ENCODE results near the gene IRS1. TPM values are rescaled to one million over a fixed set of nuclear protein-coding genes. Genes with fewer than 3 reads are reported as not detected.

Gene IRS1
- total RNA-seq, 1 experiment from 2014 or later, result 34.4 TPM

DNA sequence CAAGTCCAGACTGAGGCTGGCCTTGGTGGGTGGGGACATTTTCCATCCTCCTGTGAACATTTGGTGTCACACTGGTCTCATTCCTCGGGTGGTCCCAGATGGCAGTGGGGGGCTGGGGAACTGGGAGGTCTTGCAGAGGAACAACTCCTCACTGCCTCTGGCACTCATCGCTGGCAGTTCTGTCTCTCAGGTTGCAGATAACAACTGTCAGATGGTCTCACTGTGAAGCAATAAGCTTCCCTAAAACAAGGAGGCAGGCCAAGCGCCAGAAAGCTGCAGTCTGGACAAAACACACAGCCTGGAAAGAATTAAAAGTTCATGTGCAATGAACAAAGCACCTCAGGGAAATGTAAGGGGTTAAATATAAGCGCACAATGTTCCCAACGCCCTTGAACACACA lies 78.1 kb downstream of the IRS1 start:
- Mint-ChIP-seq H3K4me3 (ENCODE audit: low read depth, unreplicated experiment) (no peak overlapping the region), H3K27ac (ENCODE audit: unreplicated experiment) (no peak overlapping the region), H3K36me3 (ENCODE audit: insufficient read depth, unreplicated experiment) (peaks cover 7% of the 10 kb centered on the region), H3K9me3 (ENCODE audit: low read depth, unreplicated experiment) (no peaks in the 10 kb centered on the region), H3K27me3 (ENCODE audit: unreplicated experiment) (no peaks in the 10 kb centered on the region), H3K4me1 (ENCODE audit: low read depth, unreplicated experiment) (peaks cover 18% of the 10 kb centered on the region)
- CTCF ChIA-PET, result no interaction called here
- TF ChIP-seq, protein P1, sequence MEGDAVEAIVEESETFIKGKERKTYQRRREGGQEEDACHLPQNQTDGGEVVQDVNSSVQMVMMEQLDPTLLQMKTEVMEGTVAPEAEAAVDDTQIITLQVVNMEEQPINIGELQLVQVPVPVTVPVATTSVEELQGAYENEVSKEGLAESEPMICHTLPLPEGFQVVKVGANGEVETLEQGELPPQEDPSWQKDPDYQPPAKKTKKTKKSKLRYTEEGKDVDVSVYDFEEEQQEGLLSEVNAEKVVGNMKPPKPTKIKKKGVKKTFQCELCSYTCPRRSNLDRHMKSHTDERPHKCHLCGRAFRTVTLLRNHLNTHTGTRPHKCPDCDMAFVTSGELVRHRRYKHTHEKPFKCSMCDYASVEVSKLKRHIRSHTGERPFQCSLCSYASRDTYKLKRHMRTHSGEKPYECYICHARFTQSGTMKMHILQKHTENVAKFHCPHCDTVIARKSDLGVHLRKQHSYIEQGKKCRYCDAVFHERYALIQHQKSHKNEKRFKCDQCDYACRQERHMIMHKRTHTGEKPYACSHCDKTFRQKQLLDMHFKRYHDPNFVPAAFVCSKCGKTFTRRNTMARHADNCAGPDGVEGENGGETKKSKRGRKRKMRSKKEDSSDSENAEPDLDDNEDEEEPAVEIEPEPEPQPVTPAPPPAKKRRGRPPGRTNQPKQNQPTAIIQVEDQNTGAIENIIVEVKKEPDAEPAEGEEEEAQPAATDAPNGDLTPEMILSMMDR (IDR thresholded peaks at IDR 0.05; ENCODE audit: unreplicated experiment), result no peak
- DNase-seq, result no peak
- BruUV-seq (replicated peaks), result no TSS peak
- intact Hi-C loops (cut with micrococcal nuclease; ENCODE audit: unreplicated experiment), result no loop called here

DNA sequence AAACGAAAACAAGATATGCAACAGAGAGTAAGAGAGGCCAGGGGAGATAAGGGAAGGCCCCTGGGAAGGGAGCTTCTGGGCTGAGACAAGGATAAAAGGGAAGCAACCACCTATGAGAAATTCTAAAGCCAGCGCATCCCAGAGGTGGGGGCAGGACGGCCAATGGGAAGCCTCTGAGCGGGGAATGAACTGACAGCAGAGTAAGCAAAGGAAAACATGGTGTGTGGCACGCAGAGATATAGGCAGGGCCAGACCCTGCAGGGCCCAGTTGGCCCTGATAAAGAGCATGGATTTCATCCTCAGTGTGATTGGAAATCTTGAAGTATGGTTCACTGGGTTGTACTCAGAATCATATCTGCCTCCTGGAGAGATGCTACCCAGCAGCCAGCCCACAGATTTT lies 78.7 kb downstream of the IRS1 start:
- CTCF ChIA-PET, result no interaction called here
- Mint-ChIP-seq H3K27me3 (ENCODE audit: unreplicated experiment) (no peaks in the 10 kb centered on the region), H3K9me3 (ENCODE audit: low read depth, unreplicated experiment) (no peaks in the 10 kb centered on the region), H3K4me3 (ENCODE audit: low read depth, unreplicated experiment) (no peak overlapping the region), H3K36me3 (ENCODE audit: insufficient read depth, unreplicated experiment) (peaks cover 5% of the 10 kb centered on the region), H3K4me1 (ENCODE audit: low read depth, unreplicated experiment) (peaks cover 12% of the 10 kb centered on the region), H3K27ac (ENCODE audit: unreplicated experiment) (no peak overlapping the region)
- no TSS peak for BruUV-seq (replicated peaks)
- no peak for DNase-seq
- TF ChIP-seq, protein P1 (IDR thresholded peaks at IDR 0.05; ENCODE audit: unreplicated experiment), result no peak
- intact Hi-C loops (cut with micrococcal nuclease; ENCODE audit: unreplicated experiment), result no loop called here

DNA sequence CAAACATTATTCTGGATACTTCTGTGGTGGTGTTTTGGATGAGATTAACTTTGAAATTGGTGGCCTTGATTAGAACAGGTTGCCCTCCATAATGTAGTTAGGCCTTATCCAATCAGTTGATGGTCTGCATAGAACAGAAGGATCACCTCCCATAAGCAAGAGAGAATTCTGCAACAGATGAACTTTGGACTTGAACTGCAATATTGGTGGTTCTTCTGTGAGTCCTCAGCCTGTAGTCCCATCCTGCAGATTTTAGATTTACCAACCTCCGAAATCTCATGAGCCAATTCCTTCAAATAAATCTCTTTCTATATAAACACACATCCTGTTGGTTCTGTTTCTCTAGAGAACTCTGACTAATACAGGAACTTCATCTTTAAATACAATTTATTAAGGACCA lies 81.9 kb downstream of the IRS1 start:
- no peak overlapping the region for H3K4me3 Mint-ChIP-seq (ENCODE audit: low read depth, unreplicated experiment)
- no peak for DNase-seq
- H3K36me3 Mint-ChIP-seq (ENCODE audit: insufficient read depth, unreplicated experiment), result no peaks in the 10 kb centered on the region
- H3K27ac Mint-ChIP-seq (ENCODE audit: unreplicated experiment), result no peak overlapping the region
- BruUV-seq (replicated peaks), result no TSS peak
- TF ChIP-seq, protein P1 (IDR thresholded peaks at IDR 0.05; ENCODE audit: unreplicated experiment), result no peak
- CTCF ChIA-PET, result no interaction called here
- intact Hi-C loops (cut with micrococcal nuclease; ENCODE audit: unreplicated experiment), result no loop called here
- no peaks in the 10 kb centered on the region for H3K9me3 Mint-ChIP-seq (ENCODE audit: low read depth, unreplicated experiment)
- H3K4me1 Mint-ChIP-seq (ENCODE audit: low read depth, unreplicated experiment), result no peaks in the 10 kb centered on the region
- no peaks in the 10 kb centered on the region for H3K27me3 Mint-ChIP-seq (ENCODE audit: unreplicated experiment)

DNA sequence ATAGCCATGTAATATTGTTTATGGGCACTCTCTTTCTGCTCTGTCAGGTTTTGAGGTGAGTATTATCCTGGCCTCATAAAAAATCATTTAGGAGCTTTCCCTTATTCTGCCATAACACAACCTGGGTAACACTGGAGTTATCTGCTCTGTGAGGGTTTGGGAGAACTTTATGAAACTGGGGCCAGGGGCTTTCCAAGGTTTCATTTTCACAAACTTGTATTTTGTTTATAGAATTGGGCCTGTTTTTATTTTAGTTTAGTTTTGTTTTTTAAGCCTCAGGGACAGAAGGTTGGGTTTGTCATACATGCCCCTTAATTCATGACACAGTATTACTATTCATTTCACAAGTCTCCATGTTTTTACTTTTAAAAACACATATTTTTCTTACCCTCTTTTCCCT lies 83.5 kb downstream of the IRS1 start:
- H3K4me1 Mint-ChIP-seq (ENCODE audit: low read depth, unreplicated experiment), result no peaks in the 10 kb centered on the region
- H3K27ac Mint-ChIP-seq (ENCODE audit: unreplicated experiment), result no peak overlapping the region
- no peak overlapping the region for H3K4me3 Mint-ChIP-seq (ENCODE audit: low read depth, unreplicated experiment)
- no peaks in the 10 kb centered on the region for H3K27me3 Mint-ChIP-seq (ENCODE audit: unreplicated experiment)
- DNase-seq, result no peak
- no peaks in the 10 kb centered on the region for H3K9me3 Mint-ChIP-seq (ENCODE audit: low read depth, unreplicated experiment)
- TF ChIP-seq, protein P1 (IDR thresholded peaks at IDR 0.05; ENCODE audit: unreplicated experiment), result no peak
- intact Hi-C loops (cut with micrococcal nuclease; ENCODE audit: unreplicated experiment), result no loop called here
- BruUV-seq (replicated peaks), result no TSS peak
- CTCF ChIA-PET, result no interaction called here
- H3K36me3 Mint-ChIP-seq (ENCODE audit: insufficient read depth, unreplicated experiment), result no peaks in the 10 kb centered on the region
